AG09309 (cell line): ENCODE data around the gene PACS2.

ENCODE experiments used
- DNase-seq: peaks from one replicate; pipeline ENCODE4 v3.0.0-alpha.2; 2010; ENCODE audit warnings: low read depth
- H3K4me3 ChIP-seq: 2 replicates; pipeline ENCODE4 v1.5.1; 2011; ENCODE audit warnings: mild to moderate bottlenecking, low read depth, low read length, moderate library complexity; ENCODE audit not compliant: control insufficient read depth
- TF ChIP-seq, protein P1 (sequence below): IDR thresholded peaks from 2 replicates; pipeline ENCODE4 v1.5.1; 2011; ENCODE audit warnings: mild to moderate bottlenecking, low read depth, low read length, inconsistent platforms; ENCODE audit not compliant: insufficient read depth, control insufficient read depth; ENCODE audit errors: missing control alignments

The PACS2 gene

DNA sequence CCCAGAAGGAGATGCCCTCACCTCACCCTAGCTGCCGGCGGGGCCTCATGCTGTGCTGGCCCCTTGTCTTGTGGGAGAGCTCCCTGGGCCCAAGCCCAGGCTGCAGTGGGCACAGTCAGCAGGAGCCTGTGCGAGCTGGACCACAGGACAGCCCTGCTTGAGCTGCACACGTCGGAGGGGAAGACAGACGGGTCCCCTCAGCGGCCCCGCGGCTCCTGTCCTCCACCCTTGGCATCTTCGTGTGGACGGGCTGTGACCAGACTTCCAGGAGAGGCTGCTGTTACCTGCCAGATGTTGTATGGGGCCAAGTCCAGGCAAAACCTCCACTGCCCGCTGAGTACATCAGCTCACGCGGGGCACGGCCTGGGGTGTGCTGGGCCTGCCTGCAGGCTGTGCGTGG lies 74.4 kb downstream of the PACS2 start:
- TF ChIP-seq, protein P1, sequence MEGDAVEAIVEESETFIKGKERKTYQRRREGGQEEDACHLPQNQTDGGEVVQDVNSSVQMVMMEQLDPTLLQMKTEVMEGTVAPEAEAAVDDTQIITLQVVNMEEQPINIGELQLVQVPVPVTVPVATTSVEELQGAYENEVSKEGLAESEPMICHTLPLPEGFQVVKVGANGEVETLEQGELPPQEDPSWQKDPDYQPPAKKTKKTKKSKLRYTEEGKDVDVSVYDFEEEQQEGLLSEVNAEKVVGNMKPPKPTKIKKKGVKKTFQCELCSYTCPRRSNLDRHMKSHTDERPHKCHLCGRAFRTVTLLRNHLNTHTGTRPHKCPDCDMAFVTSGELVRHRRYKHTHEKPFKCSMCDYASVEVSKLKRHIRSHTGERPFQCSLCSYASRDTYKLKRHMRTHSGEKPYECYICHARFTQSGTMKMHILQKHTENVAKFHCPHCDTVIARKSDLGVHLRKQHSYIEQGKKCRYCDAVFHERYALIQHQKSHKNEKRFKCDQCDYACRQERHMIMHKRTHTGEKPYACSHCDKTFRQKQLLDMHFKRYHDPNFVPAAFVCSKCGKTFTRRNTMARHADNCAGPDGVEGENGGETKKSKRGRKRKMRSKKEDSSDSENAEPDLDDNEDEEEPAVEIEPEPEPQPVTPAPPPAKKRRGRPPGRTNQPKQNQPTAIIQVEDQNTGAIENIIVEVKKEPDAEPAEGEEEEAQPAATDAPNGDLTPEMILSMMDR, result no peak
- no peak overlapping the region for H3K4me3 ChIP-seq
- DNase-seq, result no peak

DNA sequence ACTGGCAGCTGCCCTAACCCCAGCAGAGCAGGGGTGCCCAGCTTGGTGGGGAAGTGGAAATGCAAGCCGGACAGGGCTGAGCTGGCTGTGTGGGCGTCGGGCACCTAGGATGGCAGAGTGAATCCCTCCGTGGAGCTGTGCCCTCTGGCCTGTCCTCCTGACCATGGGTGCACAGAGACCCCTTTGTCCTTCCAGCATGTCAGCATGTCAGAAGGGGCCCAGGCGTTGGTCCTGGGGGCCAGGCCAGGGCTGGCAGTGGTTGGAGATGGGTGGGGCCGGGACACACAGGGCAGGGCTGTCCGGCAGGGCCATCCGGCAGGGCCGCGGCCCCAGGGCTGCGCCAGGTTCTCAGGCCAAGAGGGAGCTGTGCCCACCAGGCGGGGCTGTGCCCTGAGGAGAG lies 75.0 kb downstream of the PACS2 start:
- TF ChIP-seq, protein P1, result no peak

DNA sequence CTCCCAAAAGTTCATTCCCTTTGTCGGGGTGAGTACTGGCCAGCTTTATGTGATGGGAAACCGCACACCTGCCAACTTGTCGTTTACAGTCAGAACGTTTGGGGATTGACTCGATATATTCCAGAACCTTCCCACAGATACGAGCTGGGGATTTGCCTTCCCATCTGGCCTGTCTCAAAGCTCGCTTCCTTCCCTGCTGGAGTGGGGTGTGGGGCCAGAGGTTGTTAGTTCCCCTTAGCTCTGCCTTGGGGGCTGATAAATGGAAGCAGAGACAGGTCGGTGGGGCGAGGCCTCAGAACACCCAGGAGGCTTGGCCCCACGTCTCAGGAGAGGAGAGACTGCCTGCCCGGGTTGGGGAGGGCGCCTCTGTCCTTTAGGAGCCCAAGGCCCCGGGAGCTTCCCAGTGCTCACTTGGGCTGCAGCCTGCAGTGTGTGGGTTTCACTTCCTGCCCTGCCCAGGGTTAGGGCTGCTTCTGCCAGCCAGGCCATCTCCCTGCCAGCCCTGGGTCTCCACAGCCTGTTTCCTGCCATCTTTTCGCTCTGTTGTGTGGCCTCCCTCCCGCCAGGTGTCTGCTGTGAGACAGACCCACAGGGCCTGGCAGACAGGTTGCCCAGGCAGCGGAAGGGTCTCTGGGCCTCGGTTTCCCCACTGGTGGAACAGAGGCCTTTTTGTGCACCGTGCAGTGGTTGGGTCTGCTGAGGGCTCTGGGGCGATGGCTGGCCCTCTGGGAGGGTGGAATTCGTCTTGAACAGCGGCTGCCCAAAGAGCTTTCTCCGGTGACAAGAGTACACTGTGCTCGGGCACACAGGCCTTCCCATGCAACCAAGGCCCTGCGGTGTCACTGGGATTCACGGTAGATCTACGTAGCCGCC lies 75.7 kb downstream of the PACS2 start:
- no peak for DNase-seq
- TF ChIP-seq, protein P1, result no peak
- no peak overlapping the region for H3K4me3 ChIP-seq

More for the DNA sequence above, 75.0 kb downstream of the PACS2 start:
- no peak for DNase-seq
- no peak overlapping the region for H3K4me3 ChIP-seq

DNA sequence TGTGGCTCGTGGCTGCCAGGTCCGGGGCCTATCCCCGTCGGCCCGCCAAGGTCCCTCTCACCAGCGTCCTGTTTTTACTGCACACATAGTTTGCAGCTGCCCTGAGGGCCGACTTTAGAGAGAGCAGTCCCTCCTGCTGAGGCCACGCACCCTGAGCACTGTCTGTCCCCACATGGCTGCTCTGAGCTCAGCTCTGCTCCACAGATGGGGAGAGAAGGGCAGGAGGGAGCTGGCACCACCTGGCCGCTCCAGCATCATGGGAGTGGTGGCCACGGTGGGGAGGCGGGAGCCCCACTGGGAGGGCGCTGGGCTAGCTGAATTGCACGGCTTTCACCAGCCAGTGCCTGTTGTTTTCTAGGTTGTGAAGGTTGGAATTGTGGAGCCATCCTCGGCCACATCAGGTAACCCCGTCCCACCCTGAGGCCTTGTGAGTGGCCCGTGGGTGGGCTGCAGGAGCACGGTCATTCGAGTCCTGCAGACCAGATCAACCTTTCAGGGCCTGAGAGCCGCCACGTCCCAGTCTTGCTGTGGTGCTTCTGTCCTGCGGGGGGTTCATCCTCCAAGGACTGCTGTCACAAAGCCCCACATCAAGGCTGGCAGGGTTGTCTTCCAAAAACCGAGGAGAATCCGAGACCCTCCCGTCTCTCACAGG lies 76.4 kb downstream of the PACS2 start:
- TF ChIP-seq, protein P1, result no peak
- no peak for DNase-seq
- H3K4me3 ChIP-seq, result no peak overlapping the region

DNA sequence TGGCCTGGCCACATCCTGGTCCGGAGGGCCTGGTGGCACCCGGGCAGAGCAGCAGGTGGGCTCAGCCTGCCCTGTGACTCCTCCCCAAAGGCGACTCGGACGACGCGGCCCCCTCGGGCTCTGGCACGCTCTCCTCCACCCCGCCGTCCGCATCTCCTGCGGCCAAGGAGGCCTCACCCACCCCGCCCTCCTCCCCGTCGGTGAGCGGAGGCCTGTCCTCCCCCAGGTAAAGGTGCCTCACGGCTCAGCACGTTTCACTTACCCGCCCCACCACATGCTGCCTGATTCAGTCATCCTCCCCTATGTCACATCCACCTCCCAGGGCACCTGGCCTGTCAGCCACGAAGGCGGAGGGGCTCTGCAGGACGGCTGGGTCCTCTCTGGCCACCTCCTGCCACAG lies 77.0 kb downstream of the PACS2 start:
- TF ChIP-seq, protein P1, result no peak
- H3K4me3 ChIP-seq, result no peak overlapping the region
- no peak for DNase-seq

DNA sequence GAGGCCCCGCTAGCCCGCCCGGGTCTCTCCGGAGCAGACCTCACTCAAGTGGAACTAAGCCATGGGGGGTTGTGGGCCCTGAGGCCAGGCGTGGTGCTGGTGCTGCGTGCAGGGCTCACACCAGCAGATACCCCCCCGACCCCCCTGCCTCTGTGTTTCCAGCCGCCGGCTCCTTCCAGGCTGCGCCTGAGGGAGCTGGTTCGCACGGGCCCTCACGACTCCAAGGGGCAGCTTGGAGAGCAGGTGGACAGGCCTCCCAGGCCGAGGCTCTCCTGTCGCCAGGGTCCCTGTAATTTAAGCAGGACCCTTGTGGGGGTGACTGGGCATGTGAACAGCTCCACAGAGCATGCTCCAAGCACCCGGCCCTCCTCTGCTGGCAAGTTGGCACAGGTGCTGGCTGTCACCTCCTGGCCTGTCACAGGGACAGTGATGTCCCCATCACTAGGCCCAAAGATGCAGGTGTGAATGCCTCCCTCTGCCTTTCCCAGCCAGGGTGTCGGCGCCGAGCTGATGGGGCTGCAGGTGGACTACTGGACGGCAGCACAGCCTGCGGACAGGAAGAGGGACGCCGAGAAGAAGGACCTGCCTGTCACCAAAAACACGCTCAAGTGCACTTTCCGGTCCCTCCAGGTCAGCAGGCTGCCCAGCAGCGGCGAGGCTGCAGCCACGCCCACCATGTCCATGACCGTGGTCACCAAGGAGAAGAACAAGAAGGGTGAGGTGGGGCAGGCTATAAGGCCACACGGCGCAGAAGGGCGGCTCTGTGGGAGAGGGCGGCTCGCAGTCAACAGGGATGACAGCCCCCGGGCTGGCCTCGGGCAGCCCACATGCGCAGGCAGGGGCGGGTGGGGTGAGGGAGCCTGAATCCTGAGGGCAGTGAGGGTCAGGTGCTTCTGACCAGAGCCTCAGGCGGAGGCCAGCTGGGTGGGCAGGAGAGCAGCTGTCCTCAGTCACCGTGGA lies 77.9 kb downstream of the PACS2 start:
- DNase-seq, result no peak
- TF ChIP-seq, protein P1, result no peak
- no peak overlapping the region for H3K4me3 ChIP-seq
